AG09319 (cell line): ENCODE data around the gene AGTPBP1.

Experiments
- DNase-seq: peaks from one replicate; pipeline ENCODE4 v3.0.0-alpha.2; 2010; ENCODE audit warnings: low read depth; ENCODE audit errors: extremely low read depth
- CTCF ChIP-seq: IDR thresholded peaks from 2 replicates; pipeline ENCODE4 v1.5.1; 2011; ENCODE audit warnings: low read depth, mild to moderate bottlenecking, inconsistent platforms, low read length, moderate library complexity

The AGTPBP1 gene

DNA sequence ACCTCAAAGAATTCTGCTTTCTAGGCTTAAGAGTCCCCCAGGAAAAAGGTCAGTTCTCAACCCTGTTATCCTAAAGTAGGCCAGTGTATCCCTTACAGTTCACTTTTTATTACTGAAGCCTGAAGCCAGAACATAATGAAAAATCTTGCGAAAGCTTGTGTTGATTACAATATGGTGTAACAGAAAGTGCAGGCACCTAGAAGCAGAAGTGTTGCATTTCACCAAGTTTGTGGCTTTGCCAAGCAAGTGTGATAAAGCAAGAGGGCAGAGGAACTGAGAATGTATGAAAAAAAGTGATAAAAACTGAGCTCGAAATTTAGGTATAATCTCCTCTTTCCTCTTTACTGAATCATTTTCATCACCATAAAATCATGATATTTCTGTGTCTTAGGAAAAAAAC lies 26.2 kb downstream of the AGTPBP1 start:
- no peak for DNase-seq
- TF ChIP-seq CTCF, result no peak

DNA sequence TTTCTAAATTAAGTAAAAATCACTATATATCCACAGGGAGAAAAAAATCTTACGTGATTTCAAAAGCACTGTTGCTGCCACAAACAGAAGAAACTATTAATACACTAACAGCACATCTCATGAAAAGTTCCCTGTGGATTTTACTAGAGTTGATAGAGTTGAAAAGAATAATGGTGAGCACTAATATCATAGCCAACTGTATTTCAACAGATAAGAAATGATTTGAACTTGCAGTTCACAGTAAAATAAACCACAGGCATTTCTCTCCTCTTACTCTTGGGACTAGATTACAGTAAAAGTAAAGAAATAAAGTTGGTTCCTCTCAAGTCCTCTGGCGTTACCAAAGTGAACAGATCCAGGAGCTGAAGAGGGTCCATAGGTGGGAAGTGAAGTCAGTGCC lies 27.9 kb downstream of the AGTPBP1 start:
- no peak for TF ChIP-seq CTCF
- no peak for DNase-seq

DNA sequence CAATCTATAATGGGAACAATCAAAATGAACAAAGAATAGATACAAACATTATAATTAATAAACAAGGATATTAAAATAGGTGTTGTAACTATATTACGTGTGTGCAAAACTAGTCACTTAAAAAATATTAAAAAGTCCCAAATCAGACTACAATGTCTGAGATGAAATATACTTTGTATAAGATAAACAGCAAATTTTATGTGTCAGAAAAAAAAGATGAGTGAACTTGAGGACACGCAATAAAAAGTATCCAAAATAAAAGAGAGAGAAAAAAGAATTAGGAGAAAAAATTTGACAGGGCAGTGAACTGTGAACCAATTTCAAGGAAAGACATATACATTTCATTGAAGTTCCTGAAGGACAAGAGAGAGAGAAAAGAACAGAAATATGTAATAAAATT lies 37.0 kb downstream of the AGTPBP1 start:
- no peak for TF ChIP-seq CTCF
- no peak for DNase-seq

DNA sequence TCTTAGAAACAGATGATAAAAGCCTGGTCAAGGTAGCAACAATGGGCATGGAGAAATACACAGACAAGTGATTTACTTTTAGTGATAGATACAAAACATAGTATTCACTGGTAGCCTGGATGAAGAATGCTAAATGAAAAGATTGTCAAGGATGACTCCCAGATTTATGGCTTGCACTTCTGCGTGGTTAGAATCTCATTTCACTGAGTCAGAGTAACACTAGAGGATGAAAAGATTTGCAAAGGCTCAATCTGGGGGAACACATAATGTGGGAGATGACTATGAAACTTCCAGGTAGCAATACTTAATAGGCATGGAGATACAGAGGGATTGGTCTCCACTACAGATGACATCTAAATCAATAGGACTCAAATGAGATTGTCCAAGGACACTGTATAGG lies 38.4 kb downstream of the AGTPBP1 start:
- no peak for TF ChIP-seq CTCF
- no peak for DNase-seq

DNA sequence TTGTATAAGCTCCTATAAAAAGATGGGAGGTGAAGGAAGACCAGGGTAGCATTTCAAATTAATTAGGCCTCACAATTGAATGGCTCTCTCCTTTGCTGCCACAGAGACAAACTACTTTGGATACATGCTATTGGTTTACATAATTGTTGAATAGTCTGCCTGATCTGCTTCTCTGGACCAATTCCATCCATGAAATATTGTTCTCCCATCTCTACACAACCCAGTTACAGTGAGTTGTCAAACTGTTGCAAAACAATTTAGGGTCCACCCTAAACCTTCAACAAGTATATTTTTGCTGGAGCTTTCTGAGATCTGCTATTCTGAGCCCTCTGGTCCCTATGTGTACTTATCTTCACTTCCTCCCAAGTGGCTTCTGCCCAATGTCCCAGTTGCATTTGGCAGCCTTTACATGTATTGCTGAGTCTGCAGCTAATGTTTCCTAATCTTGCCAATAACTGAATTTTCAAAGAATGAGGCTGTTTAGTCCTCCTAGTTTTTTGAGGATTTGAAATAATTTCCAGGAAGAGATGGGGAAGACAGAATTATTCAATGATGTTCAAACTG lies 38.9 kb downstream of the AGTPBP1 start:
- no peak for TF ChIP-seq CTCF
- DNase-seq, result no peak

DNA sequence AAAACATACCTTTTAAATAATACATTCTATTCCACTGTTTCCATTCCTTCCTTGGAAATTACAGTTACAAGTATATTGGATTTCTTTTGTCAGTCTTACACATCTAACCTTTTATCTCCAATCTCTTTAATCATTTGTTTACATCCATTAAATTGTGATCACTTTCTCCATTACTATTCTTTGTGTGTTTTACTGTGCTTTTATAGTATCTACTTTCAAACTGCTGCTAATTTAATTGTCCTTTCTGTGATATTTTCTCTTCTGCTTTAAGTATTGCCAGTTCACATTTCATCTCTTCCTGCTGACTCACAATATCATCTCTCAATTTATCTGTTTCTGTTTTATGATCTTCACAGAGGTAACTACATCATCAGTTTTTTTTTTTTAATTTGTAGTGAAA lies 39.6 kb downstream of the AGTPBP1 start:
- no peak for DNase-seq
- no peak for TF ChIP-seq CTCF

GRCh38 chr9:85700330-85700729 lies 41.4 kb downstream of the AGTPBP1 start:
- no peak for DNase-seq
- TF ChIP-seq CTCF, result no peak
